RWPE2 (cell line): Measurements from ENCODE around the gene BACE2.
A peak's percentile ranks its signal among the peaks of the same experiment; 100 is the strongest.

Experiments
- ATAC-seq: fragments of 200-7000 bp; cut with Tn5 transposase; 3 replicates; pipeline ENCODE4 v1.9.1; 2021; ENCODE audit warnings: low read depth
- DNase-seq: peaks from one replicate; pipeline ENCODE4 v3.0.0-alpha.2; 2020; ENCODE audit warnings: low spot score
- H3K27ac ChIP-seq: fragments of 450-650 bp; 2 replicates; pipeline ENCODE4 v1.5.1; 2017; ENCODE audit warnings: mild to moderate bottlenecking; ENCODE audit not compliant: poor library complexity, severe bottlenecking
- H3K27me3 ChIP-seq: fragments of 250-450 bp; sonication (Bioruptor Pico); 2 replicates; pipeline ENCODE4 v1.5.1; 2021; ENCODE audit warnings: mild to moderate bottlenecking, moderate library complexity; ENCODE audit not compliant: insufficient read depth, poor library complexity, severe bottlenecking
- H3K36me3 ChIP-seq: fragments of 250-450 bp; sonication (Bioruptor Pico); 2 replicates; pipeline ENCODE4 v1.5.1; 2020; ENCODE audit warnings: low read depth, mild to moderate bottlenecking, moderate library complexity
- H3K4me1 ChIP-seq: fragments of 250-450 bp; sonication (Bioruptor Pico); 2 replicates; pipeline ENCODE4 v1.5.1; 2021; ENCODE audit warnings: mild to moderate bottlenecking, moderate library complexity; ENCODE audit not compliant: insufficient read depth, poor library complexity, severe bottlenecking
- H3K4me3 ChIP-seq: fragments of 250-450 bp; sonication (Bioruptor Pico); 2 replicates; pipeline ENCODE4 v1.5.1; 2021; ENCODE audit warnings: mild to moderate bottlenecking, moderate library complexity; ENCODE audit not compliant: severe bottlenecking
- H3K9me3 ChIP-seq: fragments of 250-450 bp; sonication (Bioruptor Pico); 2 replicates; pipeline ENCODE4 v1.5.1; 2021; ENCODE audit warnings: mild to moderate bottlenecking, moderate library complexity; ENCODE audit not compliant: severe bottlenecking
- CTCF ChIP-seq: fragments of 450-650 bp; IDR thresholded peaks from one replicate; pipeline ENCODE4 v1.5.1; 2017; ENCODE audit warnings: mild to moderate bottlenecking, moderate library complexity; ENCODE audit not compliant: poor library complexity, severe bottlenecking

Gene BACE2

GRCh38 chr21:41124641-41125201 is 43.2 kb upstream of the BACE2 start:
- Histone ChIP-seq H3K4me3 (no peak overlapping the region), H3K4me1 (no peaks in the 10 kb centered on the region), H3K27me3 (peaks cover 20% of the 10 kb centered on the region), H3K27ac (no peak overlapping the region), H3K9me3 (no peaks in the 10 kb centered on the region), H3K36me3 (no peaks in the 10 kb centered on the region)
- no peak for TF ChIP-seq CTCF
- no peak for DNase-seq
- ATAC-seq = peak; percentile 19; the same call in 1 of the 3 replicates

- Histone ChIP-seq H3K9me3 (no peaks in the 10 kb centered on the region), H3K27ac (no peak overlapping the region), H3K36me3 (no peaks in the 10 kb centered on the region), H3K4me1 (no peaks in the 10 kb centered on the region), H3K4me3 (no peak overlapping the region), H3K27me3 (peaks cover 12% of the 10 kb centered on the region)
- TF ChIP-seq CTCF = no peak
- ATAC-seq (no peak), DNase-seq (no peak)
Observed at GRCh38 chr21:41128981-41129380, 39.0 kb upstream of the BACE2 start.

GRCh38 chr21:41130883-41131282 is 37.1 kb upstream of the BACE2 start:
- no peak for ATAC-seq
- H3K4me1 ChIP-seq = no peaks in the 10 kb centered on the region
- no peaks in the 10 kb centered on the region for H3K27me3 ChIP-seq
- no peak for DNase-seq
- no peak overlapping the region for H3K4me3 ChIP-seq
- no peak overlapping the region for H3K27ac ChIP-seq
- no peaks in the 10 kb centered on the region for H3K36me3 ChIP-seq
- H3K9me3 ChIP-seq = no peaks in the 10 kb centered on the region
- TF ChIP-seq CTCF = no peak

- ATAC-seq = peak; percentile 51; the same call in 2 of the 3 replicates
- Histone ChIP-seq H3K4me3 (no peak overlapping the region), H3K4me1 (no peaks in the 10 kb centered on the region), H3K27me3 (no peaks in the 10 kb centered on the region), H3K9me3 (no peaks in the 10 kb centered on the region), H3K36me3 (no peaks in the 10 kb centered on the region), H3K27ac (no peak overlapping the region)
- peak; percentile 83 for TF ChIP-seq CTCF
- no peak for DNase-seq
Observed at GRCh38 chr21:41133874-41134522, 34.0 kb upstream of the BACE2 start.

- no peaks in the 10 kb centered on the region for H3K4me1 ChIP-seq
- TF ChIP-seq CTCF = no peak
- no peak overlapping the region for H3K27ac ChIP-seq
- no peaks in the 10 kb centered on the region for H3K27me3 ChIP-seq
- DNase-seq (no peak), ATAC-seq (no peak)
- no peaks in the 10 kb centered on the region for H3K36me3 ChIP-seq
- H3K9me3 ChIP-seq = no peaks in the 10 kb centered on the region
- no peak overlapping the region for H3K4me3 ChIP-seq
Observed at GRCh38 chr21:41135746-41136145, 32.2 kb upstream of the BACE2 start.
